AG09309 (cell line): Measurements from ENCODE around the gene SLC39A5.

Source experiments
- DNase-seq: peaks from one replicate; pipeline ENCODE4 v3.0.0-alpha.2; 2010; ENCODE audit warnings: low read depth
- H3K4me3 ChIP-seq: 2 replicates; pipeline ENCODE4 v1.5.1; 2011; ENCODE audit warnings: mild to moderate bottlenecking, low read depth, low read length, moderate library complexity; ENCODE audit not compliant: control insufficient read depth
- CTCF ChIP-seq: IDR thresholded peaks from 2 replicates; pipeline ENCODE4 v1.5.1; 2011; ENCODE audit warnings: mild to moderate bottlenecking, low read depth, low read length, inconsistent platforms; ENCODE audit not compliant: insufficient read depth, control insufficient read depth; ENCODE audit errors: missing control alignments

SLC39A5 gene

GRCh38 chr12:56231184-56231582 is 1.3 kb downstream of the SLC39A5 start:
- no peak for TF ChIP-seq CTCF
- no peak overlapping the region for H3K4me3 ChIP-seq
- no peak for DNase-seq

- no peak for DNase-seq
- H3K4me3 ChIP-seq, result no peak overlapping the region
- TF ChIP-seq CTCF, result no peak
Measured at GRCh38 chr12:56234746-56235436, 5.0 kb downstream of the SLC39A5 start.

- no peak for DNase-seq
- TF ChIP-seq CTCF, result no peak
- no peak overlapping the region for H3K4me3 ChIP-seq
Measured at GRCh38 chr12:56236091-56236490, 6.2 kb downstream of the SLC39A5 start.

- no peak overlapping the region for H3K4me3 ChIP-seq
- no peak for DNase-seq
- no peak for TF ChIP-seq CTCF
Measured at GRCh38 chr12:56236985-56237384, 7.1 kb downstream of the SLC39A5 start.

- H3K4me3 ChIP-seq, result no peak overlapping the region
- TF ChIP-seq CTCF, result no peak
- no peak for DNase-seq
Measured at GRCh38 chr12:56237552-56237951, 7.7 kb downstream of the SLC39A5 start.

- no peak for TF ChIP-seq CTCF
- no peak overlapping the region for H3K4me3 ChIP-seq
- DNase-seq, result no peak
Measured at GRCh38 chr12:56241424-56242303, 11.8 kb downstream of the SLC39A5 start.
